Choroid plexus epithelial cell (primary cell): ENCODE data around the gene YDJC.
A peak's percentile ranks its signal among the peaks of the same experiment; 100 is the strongest.

ENCODE experiments used
- DNase-seq: peaks from one replicate; pipeline ENCODE4 v3.0.0-alpha.2; 2010; ENCODE audit warnings: low read depth
- H3K4me3 ChIP-seq: 2 replicates; pipeline ENCODE4 v1.5.1; 2011; ENCODE audit warnings: low read depth, mild to moderate bottlenecking, control low read depth, low read length, moderate library complexity
- CTCF ChIP-seq: conservative IDR thresholded peaks from 2 replicates; pipeline ENCODE4 v1.5.1; 2011; ENCODE audit warnings: low read depth, mild to moderate bottlenecking, control low read depth, inconsistent platforms, low read length, moderate library complexity

The YDJC gene

GRCh38 chr22:21626735-21627469 is 2.9 kb downstream of the YDJC start:
- TF ChIP-seq CTCF = no peak
- no peak for DNase-seq

GRCh38 chr22:21626073-21626734 is 3.6 kb downstream of the YDJC start:
- no peak for TF ChIP-seq CTCF
- no peak overlapping the region for H3K4me3 ChIP-seq

More at GRCh38 chr22:21626735-21627469, 2.9 kb downstream of the YDJC start:
- no peak overlapping the region for H3K4me3 ChIP-seq

GRCh38 chr22:21624880-21625791 is 4.7 kb downstream of the YDJC start:
- DNase-seq = no peak
- TF ChIP-seq CTCF = no peak
- no peak overlapping the region for H3K4me3 ChIP-seq

More at GRCh38 chr22:21626073-21626734, 3.6 kb downstream of the YDJC start:
- no peak for DNase-seq

- peak; percentile 74 for TF ChIP-seq CTCF
These were observed 5.5 kb downstream of the YDJC start for GRCh38 chr22:21624120-21624879.

GRCh38 chr22:21623648-21623970 is 6.2 kb downstream of the YDJC start:
- no peak for DNase-seq
- H3K4me3 ChIP-seq = no peak overlapping the region

More at GRCh38 chr22:21624120-21624879, 5.5 kb downstream of the YDJC start:
- no peak overlapping the region for H3K4me3 ChIP-seq
- peak; percentile 36 for DNase-seq

More at GRCh38 chr22:21623648-21623970, 6.2 kb downstream of the YDJC start:
- TF ChIP-seq CTCF = no peak
